HCT116 (cell line): ENCODE data around the gene EML1. TPM values are rescaled to one million over a fixed set of nuclear protein-coding genes. Genes with fewer than 3 reads are reported as not detected.

Experiments
- ATAC-seq: fragments of 200-7000 bp; cut with Tn5 transposase; 2 replicates; pipeline ENCODE4 v1.9.1; 2020; ENCODE audit warnings: mild to moderate bottlenecking, moderate library complexity
- BruUV-seq: library from RNA; stranded (reverse); fragments of 400-500 nt; replicated peaks from 2 replicates; lab custom pipeline; 2021; lab: Mats Ljungman, UMichigan
- CTCF ChIA-PET: fragments of 300-600 bp; sonication (Branson Sonifier 250); formaldehyde crosslinking; loops from one replicate; lab custom pipeline; 2021; ENCODE audit warnings: antibody characterized with exemption; lab: Charles Lee
- POLR2A ChIA-PET: fragments of 300-600, 350-600 bp; sonication (Branson Sonifier 250); formaldehyde crosslinking; loops from one replicate; lab custom pipeline; 2021; ENCODE audit warnings: antibody characterized with exemption; lab: Charles Lee
- RAD21 ChIA-PET, 2 experiments: fragments of 300-600 bp; sonication (Branson Sonifier 250); formaldehyde crosslinking; loops; one replicate each; lab custom pipeline; 2023; ENCODE audit warnings: low total read pairs in 2 of 2; ENCODE audit not compliant: uncharacterized antibody in 2 of 2, unreplicated experiment in 2 of 2, low non-redundant PET in 1 of 2; lab: Charles Lee
- DNase-seq: peaks from one replicate; pipeline ENCODE4 v3.0.0-alpha.2; 2010; ENCODE audit warnings: low read depth, low spot score
- H2AFZ ChIP-seq: fragments of 200-600 bp; shearing (Covaris generic), sonication (generic); 2 replicates; pipeline ENCODE4 v1.6.1; 2017; ENCODE audit warnings: low read depth, mixed run types, mixed read lengths, antibody characterized with exemption, low read length; ENCODE audit not compliant: poor library complexity, severe bottlenecking
- H3K27ac ChIP-seq: 2 replicates; pipeline ENCODE4 v1.5.1; 2012; ENCODE audit warnings: low read depth, low read length
- H3K27me3 ChIP-seq: fragments of 200-600 bp; sonication (generic); 2 replicates; pipeline ENCODE4 v1.6.1; 2016; ENCODE audit warnings: mixed run types, low read length, mixed read lengths; ENCODE audit not compliant: insufficient read depth
- H3K36me3 ChIP-seq, 2 experiments: fragments of 200-500 bp in 1 of 2; fragments of 200-600 bp in 1 of 2; sonication (Bioruptor generic) in 1 of 2; sonication (generic) in 1 of 2; 2 replicates each; pipeline versions ENCODE4 v1.5.1 to v1.6.1; 2014 to 2016; ENCODE audit warnings: low read length in 2 of 2, inconsistent platforms in 1 of 2, mixed read lengths in 1 of 2, mixed run types in 1 of 2; ENCODE audit not compliant: insufficient read depth in 2 of 2, control insufficient read depth in 1 of 2
- H3K4me1 ChIP-seq, 2 experiments: fragments of 200-600 bp in 1 of 2; sonication (generic) in 1 of 2; 2 replicates each; pipeline versions ENCODE4 v1.5.1 to v1.6.1; 2012 to 2017; ENCODE audit warnings: low read length in 2 of 2, inconsistent platforms in 1 of 2, mild to moderate bottlenecking in 1 of 2, mixed read lengths in 1 of 2, mixed run types in 1 of 2, moderate library complexity in 1 of 2; ENCODE audit not compliant: insufficient read depth in 2 of 2, control insufficient read depth in 1 of 2
- H3K4me2 ChIP-seq: fragments of 200-600 bp; sonication (generic); 2 replicates; pipeline ENCODE4 v1.6.1; 2017; ENCODE audit warnings: mixed run types, low read length, mixed read lengths
- H3K4me3 ChIP-seq, 2 experiments: fragments of 200-600 bp in 1 of 2; sonication (generic) in 1 of 2; replicated peaks in 1 of 2; 2 replicates each; pipeline ENCODE4 v1.5.1; 2011 to 2016; ENCODE audit warnings: low read length in 2 of 2, control low read depth in 1 of 2, low read depth in 1 of 2, mild to moderate bottlenecking in 1 of 2, mixed read lengths in 1 of 2, mixed run types in 1 of 2
- H3K79me2 ChIP-seq: fragments of 200-600 bp; sonication (generic); 2 replicates; pipeline ENCODE4 v1.6.1; 2017; ENCODE audit warnings: mild to moderate bottlenecking, mixed run types, low read length, moderate library complexity, mixed read lengths; ENCODE audit not compliant: insufficient read depth
- H3K9ac ChIP-seq: fragments of 200-600 bp; sonication (generic); 2 replicates; pipeline ENCODE4 v1.6.1; 2016; ENCODE audit warnings: low read length, mixed read lengths
- H3K9me2 ChIP-seq: fragments of 200-600 bp; sonication (generic), shearing (Covaris generic); 2 replicates; pipeline ENCODE4 v1.6.1; 2017; ENCODE audit warnings: mixed run types, mild to moderate bottlenecking, moderate library complexity; ENCODE audit not compliant: insufficient read depth
- H3K9me3 ChIP-seq, 2 experiments: fragments of 200-500 bp in 1 of 2; fragments of 200-600 bp in 1 of 2; sonication (Bioruptor generic) in 1 of 2; sonication (generic) in 1 of 2; 2 replicates each; pipeline ENCODE4 v1.6.1; 2014 to 2017; ENCODE audit warnings: low read length in 2 of 2, mixed read lengths in 2 of 2, inconsistent platforms in 1 of 2, low read depth in 1 of 2, mild to moderate bottlenecking in 1 of 2, mixed run types in 1 of 2, moderate library complexity in 1 of 2; ENCODE audit not compliant: control insufficient read depth in 1 of 2, insufficient read depth in 1 of 2
- H4K20me1 ChIP-seq: fragments of 200-600 bp; sonication (generic), shearing (Covaris generic); 2 replicates; pipeline ENCODE4 v1.6.1; 2017; ENCODE audit warnings: mixed run types, mild to moderate bottlenecking, moderate library complexity; ENCODE audit not compliant: insufficient read depth
- CBX3 ChIP-seq: IDR thresholded peaks from 2 replicates; pipeline ENCODE4 v1.6.1; 2012; ENCODE audit warnings: low read depth
- CEBPB ChIP-seq: IDR thresholded peaks from 2 replicates; pipeline ENCODE4 v1.6.1; 2012; ENCODE audit warnings: low read depth
- EZH2phosphoT487 ChIP-seq: fragments of 200-600 bp; IDR thresholded peaks from 2 replicates; pipeline ENCODE4 v1.6.1; 2018; ENCODE audit warnings: antibody characterized with exemption, borderline replicate concordance
- FOSL1 ChIP-seq: IDR thresholded peaks from 2 replicates; pipeline ENCODE4 v1.6.1; 2012; ENCODE audit warnings: low read depth
- JUND ChIP-seq: IDR thresholded peaks from 2 replicates; pipeline ENCODE4 v1.6.1; 2012
- POLR2A ChIP-seq: IDR thresholded peaks from 2 replicates; pipeline ENCODE4 v1.7.0; 2011; ENCODE audit warnings: borderline replicate concordance; ENCODE audit not compliant: insufficient read depth, insufficient read length; ENCODE audit errors: extremely low read depth
- POLR2AphosphoS5 ChIP-seq: IDR thresholded peaks from 2 replicates; pipeline ENCODE4 v1.6.1; 2011; ENCODE audit warnings: mild to moderate bottlenecking, low read depth, low read length, moderate library complexity
- RAD21 ChIP-seq: IDR thresholded peaks from 2 replicates; pipeline ENCODE4 v1.6.1; 2012; ENCODE audit warnings: low read depth, mild to moderate bottlenecking
- SIN3A ChIP-seq: IDR thresholded peaks from 2 replicates; pipeline ENCODE4 v1.6.1; 2012; ENCODE audit warnings: low read depth
- SP1 ChIP-seq: IDR thresholded peaks from 2 replicates; pipeline ENCODE4 v1.6.1; 2012; ENCODE audit warnings: low read depth
- SRF ChIP-seq: IDR thresholded peaks from 2 replicates; pipeline ENCODE4 v1.6.1; 2012; ENCODE audit warnings: low read depth
- TCF7L2 ChIP-seq: IDR thresholded peaks from 2 replicates; pipeline ENCODE4 v1.7.0; 2011; ENCODE audit warnings: borderline replicate concordance, inconsistent platforms; ENCODE audit not compliant: insufficient read depth, insufficient read length; ENCODE audit errors: extremely low read depth
- YY1 ChIP-seq: IDR thresholded peaks from 2 replicates; pipeline ENCODE4 v1.6.1; 2011; ENCODE audit warnings: low read length, low read depth, moderate library complexity, mild to moderate bottlenecking; ENCODE audit not compliant: insufficient replicate concordance; ENCODE audit errors: extremely low read depth
- ZNF274 ChIP-seq: fragments of 200-500 bp; sonication (Bioruptor generic); IDR thresholded peaks from 2 replicates; pipeline ENCODE4 v1.6.1; 2014; ENCODE audit warnings: mild to moderate bottlenecking, low read depth, low read length, inconsistent platforms
- intact Hi-C: fragments of 100-400 bp; cut with micrococcal nuclease; formaldehyde crosslinking; loops from 2 replicates; pipeline ENCODE4 v1.10.0; 2022
- total RNA-seq: library from RNA; stranded (reverse); gene quantifications from one replicate; pipeline ENCODE4 v1.2.1, GENCODE V29; 2021; ENCODE audit not compliant: unreplicated experiment
- TF ChIP-seq, protein P1 (sequence below): IDR thresholded peaks from 2 replicates; pipeline ENCODE4 v1.6.1; 2012; ENCODE audit warnings: low read depth
- TF ChIP-seq, protein P2 (sequence below): IDR thresholded peaks from 2 replicates; pipeline ENCODE4 v1.6.1; 2012
- TF ChIP-seq, protein P3 (sequence below), 3 experiments: fragments of 200-600 bp in 1 of 3; sonication (generic) in 1 of 3; IDR thresholded peaks in 2 of 3; conservative IDR thresholded peaks in 1 of 3; 2 replicates each; pipeline ENCODE4 v1.5.1; 2012 to 2017; ENCODE audit warnings: low read depth in 2 of 3, low read length in 2 of 3, antibody characterized with exemption in 1 of 3, borderline replicate concordance in 1 of 3, control low read depth in 1 of 3, mild to moderate bottlenecking in 1 of 3, mixed read lengths in 1 of 3, mixed run types in 1 of 3, moderate library complexity in 1 of 3; ENCODE audit not compliant: insufficient read depth in 1 of 3

EML1 gene
- total RNA-seq, 1 experiment from 2014 or later: 7.4 TPM

DNA sequence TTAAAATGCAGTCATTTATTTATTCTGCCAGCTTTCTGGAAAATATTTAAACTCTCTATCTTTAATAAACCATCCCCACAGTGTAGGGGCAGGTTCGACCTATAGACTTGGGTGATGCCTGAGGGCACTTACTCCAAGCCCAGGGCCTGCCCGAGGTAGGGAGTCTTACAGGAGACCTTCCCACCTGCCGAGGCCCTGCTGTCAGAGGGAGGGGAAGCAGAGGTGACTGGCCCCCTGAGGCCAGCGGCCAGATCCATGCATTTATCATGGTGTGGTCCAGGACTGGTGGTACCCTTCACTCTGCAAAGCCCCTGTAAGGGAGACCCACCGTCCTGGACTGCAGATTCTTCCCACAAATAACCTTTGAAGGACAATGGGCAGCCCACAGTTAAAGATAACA, 7.6 kb downstream of the EML1 start (continued):
- TF ChIP-seq, protein P1, sequence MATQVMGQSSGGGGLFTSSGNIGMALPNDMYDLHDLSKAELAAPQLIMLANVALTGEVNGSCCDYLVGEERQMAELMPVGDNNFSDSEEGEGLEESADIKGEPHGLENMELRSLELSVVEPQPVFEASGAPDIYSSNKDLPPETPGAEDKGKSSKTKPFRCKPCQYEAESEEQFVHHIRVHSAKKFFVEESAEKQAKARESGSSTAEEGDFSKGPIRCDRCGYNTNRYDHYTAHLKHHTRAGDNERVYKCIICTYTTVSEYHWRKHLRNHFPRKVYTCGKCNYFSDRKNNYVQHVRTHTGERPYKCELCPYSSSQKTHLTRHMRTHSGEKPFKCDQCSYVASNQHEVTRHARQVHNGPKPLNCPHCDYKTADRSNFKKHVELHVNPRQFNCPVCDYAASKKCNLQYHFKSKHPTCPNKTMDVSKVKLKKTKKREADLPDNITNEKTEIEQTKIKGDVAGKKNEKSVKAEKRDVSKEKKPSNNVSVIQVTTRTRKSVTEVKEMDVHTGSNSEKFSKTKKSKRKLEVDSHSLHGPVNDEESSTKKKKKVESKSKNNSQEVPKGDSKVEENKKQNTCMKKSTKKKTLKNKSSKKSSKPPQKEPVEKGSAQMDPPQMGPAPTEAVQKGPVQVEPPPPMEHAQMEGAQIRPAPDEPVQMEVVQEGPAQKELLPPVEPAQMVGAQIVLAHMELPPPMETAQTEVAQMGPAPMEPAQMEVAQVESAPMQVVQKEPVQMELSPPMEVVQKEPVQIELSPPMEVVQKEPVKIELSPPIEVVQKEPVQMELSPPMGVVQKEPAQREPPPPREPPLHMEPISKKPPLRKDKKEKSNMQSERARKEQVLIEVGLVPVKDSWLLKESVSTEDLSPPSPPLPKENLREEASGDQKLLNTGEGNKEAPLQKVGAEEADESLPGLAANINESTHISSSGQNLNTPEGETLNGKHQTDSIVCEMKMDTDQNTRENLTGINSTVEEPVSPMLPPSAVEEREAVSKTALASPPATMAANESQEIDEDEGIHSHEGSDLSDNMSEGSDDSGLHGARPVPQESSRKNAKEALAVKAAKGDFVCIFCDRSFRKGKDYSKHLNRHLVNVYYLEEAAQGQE: no peak
- TF ChIP-seq CBX3 (no peak), ZNF274 (no peak), TCF7L2 (no peak), RAD21 (no peak), SRF (no peak)
- TF ChIP-seq, protein P2, sequence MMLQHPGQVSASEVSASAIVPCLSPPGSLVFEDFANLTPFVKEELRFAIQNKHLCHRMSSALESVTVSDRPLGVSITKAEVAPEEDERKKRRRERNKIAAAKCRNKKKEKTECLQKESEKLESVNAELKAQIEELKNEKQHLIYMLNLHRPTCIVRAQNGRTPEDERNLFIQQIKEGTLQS: no peak

DNA sequence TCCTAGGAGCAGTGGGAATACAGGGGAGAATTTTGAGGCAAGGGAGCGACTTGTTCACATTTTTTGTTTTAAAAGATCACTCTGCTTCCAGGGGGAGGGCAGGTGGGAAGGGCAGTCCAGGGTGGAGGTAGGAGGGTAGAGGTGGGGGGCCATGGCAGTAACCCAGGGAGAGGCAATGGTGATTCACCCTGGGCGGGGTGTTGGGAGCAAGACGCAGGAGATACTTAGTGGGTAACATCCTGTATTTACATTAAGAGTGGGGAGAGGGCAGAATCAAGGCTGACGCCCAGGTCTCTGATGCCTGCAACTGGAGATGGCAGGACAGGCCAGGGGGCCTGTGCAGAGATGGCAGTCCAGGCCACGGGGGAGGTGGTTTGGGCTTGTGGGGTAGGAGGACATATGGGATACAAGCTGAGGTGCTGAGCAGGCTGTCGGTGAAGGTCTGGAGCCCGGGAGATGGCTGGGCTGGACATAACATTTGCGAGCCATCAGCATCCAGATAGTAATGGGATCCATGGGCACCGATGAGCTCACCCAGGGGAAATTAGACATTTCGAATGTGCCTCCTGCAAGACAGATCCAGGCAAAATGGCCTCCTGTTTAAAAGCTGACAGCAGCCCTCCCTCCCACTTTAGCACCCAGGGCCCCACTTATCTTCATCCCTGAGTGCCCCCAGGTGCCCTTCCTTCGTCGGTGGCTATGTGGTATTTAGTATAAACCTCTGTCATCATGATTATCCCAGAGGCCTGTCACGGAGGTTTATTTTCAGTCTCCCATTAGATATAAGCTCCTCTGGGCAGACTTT, 9.3 kb downstream of the EML1 start:
- Histone ChIP-seq H3K9me3 (no peaks in the 10 kb centered on the region), H3K4me2 (no peak overlapping the region), H3K9me2 (no peaks in the 10 kb centered on the region), H3K27me3 (peaks cover 11% of the 10 kb centered on the region), H2AFZ (no peak overlapping the region), H3K4me3 (no peak overlapping the region), H4K20me1 (no peaks in the 10 kb centered on the region), H3K4me1 (no peaks in the 10 kb centered on the region), H3K36me3 (no peaks in the 10 kb centered on the region), H3K79me2 (no peaks in the 10 kb centered on the region), H3K27ac (no peak overlapping the region), H3K9ac (no peak overlapping the region)
- ChIA-PET RAD21 (no interaction called here), CTCF (no interaction called here), POLR2A (no interaction called here)
- intact Hi-C loops: no loop called here
- no peak for DNase-seq
- ATAC-seq: no peak
- BruUV-seq: no TSS peak
- TF ChIP-seq YY1 (no peak), CBX3 (no peak), JUND (no peak), EZH2phosphoT487 (no peak), SP1 (no peak), RAD21 (no peak), POLR2AphosphoS5 (no peak), SIN3A (no peak), CEBPB (no peak), POLR2A (no peak), FOSL1 (no peak)
- TF ChIP-seq, protein P3, sequence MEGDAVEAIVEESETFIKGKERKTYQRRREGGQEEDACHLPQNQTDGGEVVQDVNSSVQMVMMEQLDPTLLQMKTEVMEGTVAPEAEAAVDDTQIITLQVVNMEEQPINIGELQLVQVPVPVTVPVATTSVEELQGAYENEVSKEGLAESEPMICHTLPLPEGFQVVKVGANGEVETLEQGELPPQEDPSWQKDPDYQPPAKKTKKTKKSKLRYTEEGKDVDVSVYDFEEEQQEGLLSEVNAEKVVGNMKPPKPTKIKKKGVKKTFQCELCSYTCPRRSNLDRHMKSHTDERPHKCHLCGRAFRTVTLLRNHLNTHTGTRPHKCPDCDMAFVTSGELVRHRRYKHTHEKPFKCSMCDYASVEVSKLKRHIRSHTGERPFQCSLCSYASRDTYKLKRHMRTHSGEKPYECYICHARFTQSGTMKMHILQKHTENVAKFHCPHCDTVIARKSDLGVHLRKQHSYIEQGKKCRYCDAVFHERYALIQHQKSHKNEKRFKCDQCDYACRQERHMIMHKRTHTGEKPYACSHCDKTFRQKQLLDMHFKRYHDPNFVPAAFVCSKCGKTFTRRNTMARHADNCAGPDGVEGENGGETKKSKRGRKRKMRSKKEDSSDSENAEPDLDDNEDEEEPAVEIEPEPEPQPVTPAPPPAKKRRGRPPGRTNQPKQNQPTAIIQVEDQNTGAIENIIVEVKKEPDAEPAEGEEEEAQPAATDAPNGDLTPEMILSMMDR (IDR thresholded peaks at IDR 0.05 in 2 of 3, conservative IDR thresholded peaks at IDR 0.05 in 1 of 3; ENCODE audit: borderline replicate concordance in 1 of 3, insufficient read depth in 1 of 3, low read depth in 2 of 3, low read length in 2 of 3): no peak
- TF ChIP-seq, protein P2: no peak
